ENCODE data around the gene TLR3.
"Not testable (repeated sequence)": the region's sequence is repeated elsewhere in the genome, so short reads cannot be mapped to it uniquely, and the experiment has no call there.

The TLR3 gene

GRCh38 chr4:186050135-186050534 lies 18.8 kb upstream of the TLR3 start:
- DNase-seq = not testable (repeated sequence)

GRCh38 chr4:186051096-186051495 lies 17.9 kb upstream of the TLR3 start:
- DNase-seq = no peak

- DNase-seq = no peak
Observed at GRCh38 chr4:186058253-186058979, 10.5 kb upstream of the TLR3 start.

GRCh38 chr4:186058980-186059316 lies 10.0 kb upstream of the TLR3 start:
- DNase-seq = no peak

GRCh38 chr4:186061921-186062320 lies 7.0 kb upstream of the TLR3 start:
- no peak for DNase-seq

- peak in 1 of 2 experiments; percentile 34 for DNase-seq
Observed at GRCh38 chr4:186067757-186068385, 1.1 kb upstream of the TLR3 start.

- no peak for DNase-seq
Observed at GRCh38 chr4:186069729-186070128, 773 bp downstream of the TLR3 start.

- no peak for DNase-seq
Observed at GRCh38 chr4:186072516-186072915, 3.6 kb downstream of the TLR3 start.

- no peak for DNase-seq
Observed at GRCh38 chr4:186074189-186074588, 5.2 kb downstream of the TLR3 start.

GRCh38 chr4:186078981-186079638 lies 10.2 kb downstream of the TLR3 start:
- DNase-seq = no peak

GRCh38 chr4:186079694-186080093 lies 10.7 kb downstream of the TLR3 start:
- DNase-seq = no peak

- no peak for DNase-seq
Observed at GRCh38 chr4:186081202-186081807, 12.3 kb downstream of the TLR3 start.

GRCh38 chr4:186082221-186082620 lies 13.3 kb downstream of the TLR3 start:
- no peak for DNase-seq

GRCh38 chr4:186088523-186088922 lies 19.6 kb downstream of the TLR3 start:
- no peak for DNase-seq

- no peak for DNase-seq
Observed at GRCh38 chr4:186092296-186092695, 23.3 kb downstream of the TLR3 start.

- no peak for DNase-seq
Observed at GRCh38 chr4:186095406-186095805, 26.4 kb downstream of the TLR3 start.

- no peak for DNase-seq
Observed at GRCh38 chr4:186096681-186097165, 27.8 kb downstream of the TLR3 start.

- DNase-seq = no peak
Observed at GRCh38 chr4:186097386-186097785, 28.4 kb downstream of the TLR3 start.

GRCh38 chr4:186102931-186103330 lies 34.0 kb downstream of the TLR3 start:
- no peak for DNase-seq

GRCh38 chr4:186104114-186104889 lies 35.3 kb downstream of the TLR3 start, which contains the start of gene FAM149A:
TSS of gene FAM149A (plus strand) at chr4:186104704.
- DNase-seq = peak; percentile 14 to 26

GRCh38 chr4:186104890-186105646 lies 36.1 kb downstream of the TLR3 start:
- DNase-seq = no peak
